K562 (cell line): ENCODE data around the gene MVB12B. TPM values are rescaled to one million over a fixed set of nuclear protein-coding genes. Genes with fewer than 3 reads are reported as not detected.

ENCODE experiments used
- ATAC-seq: fragments of 200-7000 bp; cut with Tn5 transposase; 3 replicates; pipeline ENCODE4 v1.9.1; 2020; ENCODE audit warnings: moderate library complexity
- BruUV-seq: library from RNA; stranded (reverse); fragments of 400-500 nt; replicated peaks from 2 replicates; lab custom pipeline; 2021; lab: Mats Ljungman, UMichigan
- CTCF ChIA-PET: fragments of 300-600 bp; formaldehyde crosslinking; extraction: SDS; loops from one replicate; lab custom pipeline; 2021; ENCODE audit warnings: low intra/inter-chr PET ratio; lab: Yijun Ruan, JAX
- POLR2A ChIA-PET: fragments of 300-600, 350-650 bp; sonication (Branson Sonifier 250); formaldehyde crosslinking; extraction: SDS; loops from one replicate; lab custom pipeline; 2021; ENCODE audit warnings: antibody characterized with exemption, inconsistent platforms; lab: Yijun Ruan, JAX
- DNase-seq, 4 experiments: peaks; one replicate each; pipeline versions ENCODE4 v3.0.0 to v3.0.0-alpha.2; 2011 to 2018; ENCODE audit warnings: low spot score in 3 of 4, mixed read lengths in 3 of 4; ENCODE audit errors: extremely low read depth in 1 of 4
- FAIRE-seq: peaks from 2 replicates; lab custom pipeline; 2011; peaks lifted over from hg19 to GRCh38; lab: Jason Lieb, UNC
- H2AFZ ChIP-seq: 2 replicates; pipeline ENCODE4 v1.6.0; 2011; ENCODE audit warnings: low read depth, low read length, control low read depth, inconsistent platforms
- H3K27ac ChIP-seq: fragments of 200-600 bp; 3 replicates; pipeline ENCODE4 v1.8.0; 2011; ENCODE audit warnings: low read depth, mild to moderate bottlenecking, control low read depth, inconsistent platforms, low read length, moderate library complexity, mixed read lengths; ENCODE audit errors: extremely low read depth
- H3K27me3 ChIP-seq, 2 experiments: fragments of 300-600 bp in 1 of 2; 2 replicates in 1 of 2; 3 replicates in 1 of 2; pipeline versions ENCODE4 v1.6.0 to v1.8.0; 2011; ENCODE audit warnings: inconsistent platforms in 2 of 2, low read length in 2 of 2, mild to moderate bottlenecking in 1 of 2, mixed read lengths in 1 of 2, moderate library complexity in 1 of 2; ENCODE audit not compliant: control insufficient read depth in 2 of 2, insufficient read depth in 2 of 2
- H3K36me3 ChIP-seq: fragments of 300-600 bp; 3 replicates; pipeline ENCODE4 v1.8.0; 2011; ENCODE audit warnings: mild to moderate bottlenecking, low read length, inconsistent platforms; ENCODE audit not compliant: control insufficient read depth, insufficient read depth
- H3K4me1 ChIP-seq, 2 experiments: fragments of 200-600 bp in 1 of 2; replicated peaks in 1 of 2; 2 replicates in 1 of 2; 3 replicates in 1 of 2; pipeline versions ENCODE4 v1.5.1 to v1.8.0; 2011; ENCODE audit warnings: inconsistent platforms in 2 of 2, low read length in 2 of 2, mild to moderate bottlenecking in 1 of 2, mixed read lengths in 1 of 2, moderate library complexity in 1 of 2; ENCODE audit not compliant: control insufficient read depth in 2 of 2, insufficient read depth in 2 of 2
- H3K4me2 ChIP-seq: 2 replicates; pipeline ENCODE4 v1.6.1; 2011; ENCODE audit warnings: low read length, control low read depth, inconsistent platforms, mixed read lengths; ENCODE audit not compliant: insufficient read depth
- H3K4me3 ChIP-seq: fragments of 200-600 bp; sonication (generic), shearing (Covaris generic); 2 replicates; pipeline ENCODE4 v1.5.1; 2016; ENCODE audit warnings: control low read depth, inconsistent platforms
- H3K79me2 ChIP-seq: fragments of 200-600 bp; 3 replicates; pipeline ENCODE4 v1.8.0; 2011; ENCODE audit warnings: low read length, inconsistent platforms; ENCODE audit not compliant: control insufficient read depth, insufficient read depth
- H3K9ac ChIP-seq, 2 experiments: 2 replicates each; pipeline versions ENCODE4 v1.6.0 to v1.6.1; 2011; ENCODE audit warnings: low read depth in 2 of 2, low read length in 2 of 2, control low read depth in 1 of 2, inconsistent platforms in 1 of 2, mild to moderate bottlenecking in 1 of 2, mixed read lengths in 1 of 2; ENCODE audit not compliant: insufficient read depth in 1 of 2
- H3K9me1 ChIP-seq: one replicate; pipeline ENCODE4 v1.6.0; 2011; ENCODE audit warnings: inconsistent platforms, mild to moderate bottlenecking, low read length, moderate library complexity; ENCODE audit not compliant: control insufficient read depth, insufficient read depth
- H3K9me3 ChIP-seq: replicated peaks from 2 replicates; pipeline ENCODE4 v1.5.1; 2011; ENCODE audit warnings: low read depth, low read length, inconsistent platforms; ENCODE audit not compliant: control insufficient read depth, insufficient read depth
- H4K20me1 ChIP-seq: replicated peaks from 2 replicates; pipeline ENCODE4 v1.6.1; 2011; ENCODE audit warnings: low read length, inconsistent platforms, mixed read lengths; ENCODE audit not compliant: control insufficient read depth, insufficient read depth
- ARID1B ChIP-seq: fragments of 450-650 bp; IDR thresholded peaks from 2 replicates; pipeline ENCODE4 v1.6.1; 2016; ENCODE audit warnings: antibody characterized with exemption, mild to moderate bottlenecking, inconsistent platforms
- CEBPG ChIP-seq, 3 experiments: fragments of 200-800 bp in 1 of 3; sonication (Bioruptor generic) in 1 of 3; sonication (generic) in 1 of 3; formaldehyde crosslinking in 1 of 3; IDR thresholded peaks in 2 of 3; conservative IDR thresholded peaks in 1 of 3; 2 replicates each; pipeline versions ENCODE4 v1.6.1 to v1.8.0; 2016 to 2022; ENCODE audit warnings: missing compliant biosample characterization in 2 of 3, missing genetic modification characterization in 2 of 3, mild to moderate bottlenecking in 1 of 3, missing genetic modification reagents in 1 of 3
- FOS ChIP-seq: IDR thresholded peaks from 3 replicates; pipeline ENCODE4 v1.6.1; 2011; ENCODE audit not compliant: insufficient read length; ENCODE audit errors: extremely low read depth
- JUN ChIP-seq, 2 experiments: sonication (generic) in 1 of 2; formaldehyde crosslinking in 1 of 2; IDR thresholded peaks; 2 replicates each; pipeline versions ENCODE4 v1.6.1 to v1.8.0; 2012 to 2022; ENCODE audit warnings: borderline replicate concordance in 2 of 2, mild to moderate bottlenecking in 2 of 2, improper control_type of control experiment in 1 of 2, low read depth in 1 of 2, low read length in 1 of 2, missing genetic modification reagents in 1 of 2
- MEF2A ChIP-seq: IDR thresholded peaks from 2 replicates; pipeline ENCODE4 v1.6.1; 2011; ENCODE audit warnings: low read depth, mild to moderate bottlenecking, low read length, moderate library complexity; ENCODE audit not compliant: control insufficient read depth
- ZBTB1 ChIP-seq: sonication (generic); formaldehyde crosslinking; IDR thresholded peaks from 2 replicates; pipeline ENCODE4 v1.8.1; 2023; ENCODE audit warnings: missing genetic modification reagents, low read depth, mild to moderate bottlenecking, borderline replicate concordance
- ZNF431 ChIP-seq: sonication (generic); formaldehyde crosslinking; IDR thresholded peaks from 2 replicates; pipeline ENCODE4 v1.8.0; 2022; ENCODE audit warnings: mild to moderate bottlenecking, missing genetic modification reagents
- WGBS: fragments of 100-300 bp; shearing (Covaris generic); methylation state at CpG from one replicate; pipeline ENCODE4 v1.1.6; 2016; ENCODE audit warnings: low coverage, mixed read lengths; ENCODE audit not compliant: insufficient coverage; ENCODE audit errors: missing lambda C conversion rate; 5-methylcytosine and 5-hydroxymethylcytosine counted together
- in situ Hi-C: fragments of 300-500 bp; cut with MboI; formaldehyde crosslinking; loops from 4 replicates; pipeline ENCODE4 v1.15.0; 2018; ENCODE audit warnings: inconsistent platforms, mixed read lengths
- intact Hi-C: fragments of 100-400 bp; cut with micrococcal nuclease; formaldehyde crosslinking; loops from 2 replicates; pipeline ENCODE4 v1.14.2; 2022
- polyA plus RNA-seq, 8 experiments: library from polyadenylated mRNA; depleted of rRNA in 4 of 8; stranded (reverse) in 5 of 8; unstranded in 3 of 8; fragments of >200 nt; fragmentation: Nextera tagmentation in 2 of 8; fragmentation: Illumina TruSeq in 1 of 8; extraction: Ambion mirVana in 2 of 8; extraction: Trizol in 1 of 8; gene quantifications; 2 replicates each; pipeline versions ENCODE4 v1.2.1 to v1.2.3, GENCODE V29; 2011 to 2014; ENCODE audit warnings: inconsistent platforms in 1 of 8, missing spikeins in 1 of 8
- total RNA-seq, 7 experiments: library from RNA; depleted of rRNA in 6 of 7; stranded (reverse); fragments of >200 nt in 6 of 7; fragmentation: Illumina TruSeq in 2 of 7; extraction: Trizol in 2 of 7; gene quantifications; 2 replicates each; pipeline versions ENCODE4 v1.2.1 to v1.2.3, GENCODE V29; 2011 to 2021; ENCODE audit warnings: low replicate concordance in 1 of 7
- TF ChIP-seq, protein P1 (sequence below): fragments of 200-800 bp; sonication (Bioruptor generic); IDR thresholded peaks from 2 replicates; pipeline ENCODE4 v1.6.1; 2017; ENCODE audit warnings: missing genetic modification characterization, missing compliant biosample characterization

MVB12B gene
- total and polyA plus RNA-seq, 9 of the 15 experiments (the other 6 are each of a cell fraction or from before 2014, with no cell fraction given): not detected

GRCh38 chr9:126471084-126471624, 144.5 kb downstream of the MVB12B start:
- no peaks in the 10 kb centered on the region for H3K36me3 ChIP-seq
- intact Hi-C loops (no loop called here), in situ Hi-C loops (no loop called here)
- FAIRE-seq: no peak
- no peak for DNase-seq
- no peaks in the 10 kb centered on the region for H3K9me3 ChIP-seq
- BruUV-seq: no TSS peak
- WGBS: under 1% methylated on average over 14 of the region's 17 CpGs
- H3K4me1 ChIP-seq: no peaks in the 10 kb centered on the region
- CTCF ChIA-PET: no interaction called here
- H3K4me3 ChIP-seq: no peak overlapping the region
- no peaks in the 10 kb centered on the region for H3K79me2 ChIP-seq
- H3K27ac ChIP-seq: no peak overlapping the region
- POLR2A ChIA-PET: no interaction called here
- no peak overlapping the region for H3K4me2 ChIP-seq
- ATAC-seq: no peak
- no peak overlapping the region for H2AFZ ChIP-seq
- H3K9ac ChIP-seq: no peak overlapping the region
- H3K9me1 ChIP-seq: no peaks in the 10 kb centered on the region
- peaks cover 2% of the 10 kb centered on the region; the same call in 1 of the 2 replicates for H4K20me1 ChIP-seq
- no peak for TF ChIP-seq CEBPG (CRISPR knock-in tag; IDR thresholded peaks at IDR 0.05)
- TF ChIP-seq CEBPG (tag; conservative IDR thresholded peaks at IDR 0.05 in 1 of 2, IDR thresholded peaks at IDR 0.05 in 1 of 2): peak in 1 of 2 experiments; percentile 82; a peak in 3 of 4 replicates
- TF ChIP-seq FOS: no peak
- H3K27me3 ChIP-seq: peaks cover 33 to 82% of the 10 kb centered on the region in 2 experiments

- no peak for ATAC-seq
- Histone ChIP-seq H3K27me3 (peaks cover 33 to 74% of the 10 kb centered on the region in 2 experiments), H2AFZ (no peak overlapping the region), H3K9ac (no peak overlapping the region), H3K79me2 (no peaks in the 10 kb centered on the region), H3K27ac (no peak overlapping the region), H3K36me3 (no peaks in the 10 kb centered on the region), H3K9me3 (no peaks in the 10 kb centered on the region), H3K4me3 (no peak overlapping the region), H3K4me1 (no peaks in the 10 kb centered on the region), H3K9me1 (no peaks in the 10 kb centered on the region), H3K4me2 (no peak overlapping the region), H4K20me1 (no peaks in the 10 kb centered on the region; the same call in 1 of the 2 replicates)
- no peak for DNase-seq
- TF ChIP-seq ZNF431 (CRISPR knock-in tag) (no peak), JUN (IDR thresholded peaks at IDR 0.05; ENCODE audit: borderline replicate concordance, low read depth, low read length) (no peak), JUN (CRISPR knock-in tag; IDR thresholded peaks at IDR 0.05; ENCODE audit: borderline replicate concordance) (no peak), ARID1B (no peak), ZBTB1 (no peak), MEF2A (no peak)
- TF ChIP-seq, protein P1, sequence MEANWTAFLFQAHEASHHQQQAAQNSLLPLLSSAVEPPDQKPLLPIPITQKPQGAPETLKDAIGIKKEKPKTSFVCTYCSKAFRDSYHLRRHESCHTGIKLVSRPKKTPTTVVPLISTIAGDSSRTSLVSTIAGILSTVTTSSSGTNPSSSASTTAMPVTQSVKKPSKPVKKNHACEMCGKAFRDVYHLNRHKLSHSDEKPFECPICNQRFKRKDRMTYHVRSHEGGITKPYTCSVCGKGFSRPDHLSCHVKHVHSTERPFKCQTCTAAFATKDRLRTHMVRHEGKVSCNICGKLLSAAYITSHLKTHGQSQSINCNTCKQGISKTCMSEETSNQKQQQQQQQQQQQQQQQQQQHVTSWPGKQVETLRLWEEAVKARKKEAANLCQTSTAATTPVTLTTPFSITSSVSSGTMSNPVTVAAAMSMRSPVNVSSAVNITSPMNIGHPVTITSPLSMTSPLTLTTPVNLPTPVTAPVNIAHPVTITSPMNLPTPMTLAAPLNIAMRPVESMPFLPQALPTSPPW (CRISPR knock-in tag): no peak
- POLR2A ChIA-PET: no interaction called here
- CTCF ChIA-PET: no interaction called here
- WGBS: under 1% methylated on average over 7 of the region's 7 CpGs
- BruUV-seq: no TSS peak
- no peak for FAIRE-seq
- intact Hi-C loops: no loop called here
- in situ Hi-C loops: no loop called here
These were observed 145.7 kb downstream of the MVB12B start for GRCh38 chr9:126472198-126472947.
